ENCODE measurements around the gene C22orf42. TPM values are rescaled to one million over a fixed set of nuclear protein-coding genes. Genes with fewer than 3 reads are reported as not detected.
"Not testable (repeated sequence)": the region's sequence is repeated elsewhere in the genome, so short reads cannot be mapped to it uniquely, and the experiment has no call there.

Gene C22orf42
- total RNA-seq, 2 donors from 2014 or later, result 0.20 TPM; not detected in 1

DNA sequence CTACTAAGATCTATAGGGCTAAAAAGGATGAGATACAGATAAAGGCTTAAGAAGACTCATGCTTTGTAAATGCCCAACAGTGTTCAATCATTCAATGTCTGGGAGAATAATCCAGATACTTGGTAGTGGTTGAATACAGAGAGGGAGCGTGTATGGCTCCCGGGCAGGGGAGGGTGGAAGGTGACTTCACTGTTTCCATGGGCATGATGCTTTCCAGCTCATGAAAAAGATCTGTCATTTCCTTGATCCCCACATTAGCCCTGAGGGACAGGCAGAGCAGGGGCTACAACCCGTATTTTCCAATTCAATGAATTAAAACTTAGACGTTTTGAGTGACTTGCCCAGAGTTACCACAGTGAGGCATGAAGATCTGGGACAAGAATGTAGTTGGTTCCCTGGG lies 4.4 kb downstream of the C22orf42 start:
- not testable (repeated sequence) for H3K27me3 Mint-ChIP-seq (ENCODE audit: insufficient read depth); H3K4me1 Mint-ChIP-seq; H3K27ac ChIP-seq (ENCODE audit: low read depth, low read length); H3K9me3 ChIP-seq (ENCODE audit: control insufficient read depth, low read length); H3K4me3 Mint-ChIP-seq; H3K27ac Mint-ChIP-seq; H3K27me3 ChIP-seq (ENCODE audit: control insufficient read depth, insufficient read depth, low read length, poor library complexity, severe bottlenecking); H3K9ac ChIP-seq (ENCODE audit: extremely low read depth, low read length, poor library complexity, severe bottlenecking); H3K36me3 ChIP-seq (ENCODE audit: control insufficient read depth, insufficient read depth, low read length); H3K4me3 ChIP-seq (ENCODE audit: low read length); H3K9me3 Mint-ChIP-seq; H3K36me3 Mint-ChIP-seq (ENCODE audit: low read depth); H3K4me1 ChIP-seq (ENCODE audit: control insufficient read depth, insufficient read depth, low read length); DNase-seq
- WGBS, 2 experiments (ENCODE audit: insufficient coverage in 1 of 2, insufficient read length in 1 of 2), result 92 to 100% methylated on average over 4 of the region's 4 CpGs

DNA sequence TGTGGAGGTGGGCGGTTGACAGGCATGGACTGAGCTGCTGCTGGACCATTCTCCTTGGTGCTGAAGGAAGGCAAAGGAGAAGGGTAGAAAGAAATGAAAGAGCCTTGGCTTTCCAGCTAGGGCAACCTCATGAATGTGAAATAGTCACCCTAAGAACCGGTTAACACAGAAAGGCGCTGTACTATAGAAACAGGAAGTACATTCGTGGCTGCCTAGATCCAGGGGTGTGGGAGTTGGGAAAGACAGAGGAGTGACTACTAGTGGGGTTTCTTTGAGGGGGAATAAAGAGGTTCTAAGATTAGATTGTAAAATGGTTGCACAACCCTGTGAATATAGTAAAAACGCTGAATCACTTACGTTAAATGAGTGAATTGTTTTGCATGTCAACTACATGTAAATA lies 7.5 kb downstream of the C22orf42 start:
- DNase-seq; H3K27ac Mint-ChIP-seq; H3K27ac ChIP-seq (ENCODE audit: low read depth, low read length); H3K27me3 ChIP-seq (ENCODE audit: control insufficient read depth, insufficient read depth, low read length, poor library complexity, severe bottlenecking); H3K27me3 Mint-ChIP-seq (ENCODE audit: insufficient read depth); H3K9me3 ChIP-seq (ENCODE audit: control insufficient read depth, low read length); H3K36me3 Mint-ChIP-seq (ENCODE audit: low read depth); H3K4me1 ChIP-seq (ENCODE audit: control insufficient read depth, insufficient read depth, low read length); H3K36me3 ChIP-seq (ENCODE audit: control insufficient read depth, insufficient read depth, low read length); H3K4me3 Mint-ChIP-seq; H3K9ac ChIP-seq (ENCODE audit: extremely low read depth, low read length, poor library complexity, severe bottlenecking); H3K4me3 ChIP-seq (ENCODE audit: low read length); H3K4me1 Mint-ChIP-seq: not testable (repeated sequence)
- 80 to 84% methylated on average over 5 to 6 of the region's 6 CpGs for WGBS, 2 experiments (ENCODE audit: insufficient coverage in 1 of 2, insufficient read length in 1 of 2)
- peaks cover 14% of the 10 kb centered on the region for H3K9me3 Mint-ChIP-seq

- H3K27ac ChIP-seq (ENCODE audit: low read depth, low read length); H3K4me1 Mint-ChIP-seq; H3K4me1 ChIP-seq (ENCODE audit: control insufficient read depth, insufficient read depth, low read length); H3K27me3 Mint-ChIP-seq (ENCODE audit: insufficient read depth); H3K27me3 ChIP-seq (ENCODE audit: control insufficient read depth, insufficient read depth, low read length, poor library complexity, severe bottlenecking); H3K9ac ChIP-seq (ENCODE audit: extremely low read depth, low read length, poor library complexity, severe bottlenecking); H3K4me3 Mint-ChIP-seq; H3K9me3 ChIP-seq (ENCODE audit: control insufficient read depth, low read length); H3K36me3 ChIP-seq (ENCODE audit: control insufficient read depth, insufficient read depth, low read length); H3K36me3 Mint-ChIP-seq (ENCODE audit: low read depth); H3K27ac Mint-ChIP-seq; H3K4me3 ChIP-seq (ENCODE audit: low read length); DNase-seq: not testable (repeated sequence)
- H3K9me3 Mint-ChIP-seq, result peaks cover 14% of the 10 kb centered on the region
- WGBS, 2 experiments (ENCODE audit: insufficient coverage in 1 of 2, insufficient read length in 1 of 2), result 84 to 91% methylated on average over 6 to 7 of the region's 7 CpGs
These were observed 8.5 kb downstream of the C22orf42 start for GRCh38 chr22:32150647-32151046.

DNA sequence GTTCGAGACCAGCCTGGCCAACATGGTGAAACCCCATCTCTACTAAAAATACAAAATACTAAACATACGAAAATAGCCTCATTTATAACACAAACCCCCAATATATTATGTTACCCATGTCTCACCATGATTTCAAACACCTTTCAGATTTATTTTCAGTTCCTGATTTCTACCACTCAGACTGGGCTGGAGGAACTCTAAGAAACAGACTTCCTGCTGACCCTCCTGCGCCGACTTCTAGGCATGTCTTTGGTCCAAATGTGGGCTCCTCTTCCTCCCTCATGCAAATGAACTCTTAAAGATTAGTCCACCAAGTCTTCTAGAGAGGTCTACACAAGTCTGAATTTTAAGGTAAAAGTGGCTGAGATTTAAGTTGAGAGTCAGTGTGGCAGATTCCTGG lies 10.7 kb downstream of the C22orf42 start:
- peaks cover 14% of the 10 kb centered on the region for H3K9me3 Mint-ChIP-seq
- H3K27me3 Mint-ChIP-seq (ENCODE audit: insufficient read depth); H3K4me3 Mint-ChIP-seq; H3K4me1 Mint-ChIP-seq; DNase-seq; H3K9ac ChIP-seq (ENCODE audit: extremely low read depth, low read length, poor library complexity, severe bottlenecking); H3K27ac Mint-ChIP-seq; H3K36me3 Mint-ChIP-seq (ENCODE audit: low read depth); H3K27me3 ChIP-seq (ENCODE audit: control insufficient read depth, insufficient read depth, low read length, poor library complexity, severe bottlenecking); H3K36me3 ChIP-seq (ENCODE audit: control insufficient read depth, insufficient read depth, low read length); H3K4me1 ChIP-seq (ENCODE audit: control insufficient read depth, insufficient read depth, low read length); H3K9me3 ChIP-seq (ENCODE audit: control insufficient read depth, low read length); H3K27ac ChIP-seq (ENCODE audit: low read depth, low read length); H3K4me3 ChIP-seq (ENCODE audit: low read length): not testable (repeated sequence)
- 88 to 96% methylated on average over 3 to 4 of the region's 4 CpGs for WGBS, 2 experiments (ENCODE audit: insufficient coverage in 1 of 2, insufficient read length in 1 of 2)

DNA sequence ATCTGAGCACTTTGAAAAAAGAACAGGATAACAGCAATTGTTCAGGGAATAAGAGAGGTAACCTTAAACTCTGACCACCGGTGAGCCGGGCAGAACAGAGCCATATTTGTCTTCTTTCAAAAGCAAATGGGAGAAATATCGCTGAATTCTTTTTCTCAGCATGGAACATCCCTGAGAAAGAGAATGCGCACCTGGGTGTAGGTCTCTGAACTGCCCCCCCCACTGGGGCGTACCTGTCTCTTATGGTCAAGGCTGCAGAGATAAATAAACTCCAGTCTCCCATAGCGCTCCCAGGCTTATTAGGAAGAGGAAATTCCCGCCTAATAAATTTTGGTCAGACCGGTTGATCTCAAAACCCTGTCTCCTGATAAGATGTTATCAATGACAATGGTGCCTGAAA lies 12.0 kb downstream of the C22orf42 start:
- H3K9me3 ChIP-seq (ENCODE audit: control insufficient read depth, low read length); H3K27ac Mint-ChIP-seq; H3K27ac ChIP-seq (ENCODE audit: low read depth, low read length); DNase-seq; H3K4me1 ChIP-seq (ENCODE audit: control insufficient read depth, insufficient read depth, low read length); H3K9ac ChIP-seq (ENCODE audit: extremely low read depth, low read length, poor library complexity, severe bottlenecking); H3K27me3 Mint-ChIP-seq (ENCODE audit: insufficient read depth); H3K4me1 Mint-ChIP-seq; H3K36me3 Mint-ChIP-seq (ENCODE audit: low read depth); H3K4me3 Mint-ChIP-seq; H3K36me3 ChIP-seq (ENCODE audit: control insufficient read depth, insufficient read depth, low read length); H3K4me3 ChIP-seq (ENCODE audit: low read length); H3K27me3 ChIP-seq (ENCODE audit: control insufficient read depth, insufficient read depth, low read length, poor library complexity, severe bottlenecking): not testable (repeated sequence)
- peaks cover 14% of the 10 kb centered on the region for H3K9me3 Mint-ChIP-seq
- WGBS, 2 experiments (ENCODE audit: insufficient coverage in 1 of 2, insufficient read length in 1 of 2), result 78 to 93% methylated on average over 3 to 8 of the region's 8 CpGs
